ENCODE results near the gene PROX2.

Gene PROX2, protein sequence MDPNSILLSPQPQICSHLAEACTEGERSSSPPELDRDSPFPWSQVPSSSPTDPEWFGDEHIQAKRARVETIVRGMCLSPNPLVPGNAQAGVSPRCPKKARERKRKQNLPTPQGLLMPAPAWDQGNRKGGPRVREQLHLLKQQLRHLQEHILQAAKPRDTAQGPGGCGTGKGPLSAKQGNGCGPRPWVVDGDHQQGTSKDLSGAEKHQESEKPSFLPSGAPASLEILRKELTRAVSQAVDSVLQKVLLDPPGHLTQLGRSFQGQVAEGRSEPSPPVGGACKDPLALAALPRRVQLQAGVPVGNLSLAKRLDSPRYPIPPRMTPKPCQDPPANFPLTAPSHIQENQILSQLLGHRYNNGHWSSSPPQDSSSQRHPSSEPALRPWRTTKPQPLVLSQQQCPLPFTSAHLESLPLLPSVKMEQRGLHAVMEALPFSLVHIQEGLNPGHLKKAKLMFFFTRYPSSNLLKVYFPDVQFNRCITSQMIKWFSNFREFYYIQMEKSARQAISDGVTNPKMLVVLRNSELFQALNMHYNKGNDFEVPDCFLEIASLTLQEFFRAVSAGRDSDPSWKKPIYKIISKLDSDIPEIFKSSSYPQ

DNA sequence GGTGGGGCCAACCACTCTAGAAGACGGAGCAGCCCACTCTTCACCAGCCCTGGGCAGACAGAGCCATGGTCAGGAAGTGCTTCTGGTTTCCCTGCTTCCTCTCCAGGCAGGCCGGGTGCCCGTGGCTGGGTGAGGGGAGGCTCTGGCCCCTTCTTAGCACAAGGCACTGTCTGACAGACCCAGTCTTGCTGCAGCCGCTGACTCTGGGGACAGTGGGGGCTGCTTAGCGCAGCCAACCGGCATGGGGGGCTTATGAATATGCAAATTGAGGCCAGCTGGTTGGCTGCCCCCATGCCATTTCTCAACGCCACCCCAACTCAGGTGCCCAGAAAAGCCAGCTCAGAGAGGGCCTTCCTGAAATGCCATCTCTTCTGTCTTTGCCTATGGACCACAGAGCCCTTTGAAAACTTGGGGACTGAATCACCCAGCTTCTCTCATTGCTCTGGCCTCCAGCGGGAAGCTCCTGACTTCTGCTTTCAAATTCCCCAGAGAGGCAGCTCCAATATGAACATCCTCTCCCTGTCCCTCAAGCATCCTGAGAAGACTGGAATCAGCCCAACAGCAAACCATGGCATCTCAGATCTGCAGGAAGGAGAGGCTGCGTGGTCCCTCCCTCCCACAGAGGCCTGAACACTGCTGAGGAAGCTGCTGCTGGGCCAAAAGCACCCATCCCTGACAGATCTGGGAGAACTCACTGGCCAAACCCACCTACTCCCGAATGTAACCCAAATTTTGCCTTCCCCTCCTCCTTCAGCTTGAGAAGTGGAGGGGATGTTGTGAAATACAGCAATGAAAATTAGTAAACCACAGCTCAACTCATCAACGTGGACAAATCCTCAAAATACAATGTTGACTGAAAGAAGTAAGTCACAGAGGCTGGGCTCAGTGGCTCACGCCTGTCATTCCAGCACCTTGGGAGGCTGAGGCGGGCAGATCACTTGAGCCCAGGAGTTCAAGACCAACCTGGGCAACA, at the start of gene PROX2:
Gene PROX2, minus strand, starts transcription at position 205 of the 973 bp plus-strand sequence. CDS start 12,311 bp downstream, outside the sequence.
- DNase-seq, result peak; percentile 11 to 25

DNA sequence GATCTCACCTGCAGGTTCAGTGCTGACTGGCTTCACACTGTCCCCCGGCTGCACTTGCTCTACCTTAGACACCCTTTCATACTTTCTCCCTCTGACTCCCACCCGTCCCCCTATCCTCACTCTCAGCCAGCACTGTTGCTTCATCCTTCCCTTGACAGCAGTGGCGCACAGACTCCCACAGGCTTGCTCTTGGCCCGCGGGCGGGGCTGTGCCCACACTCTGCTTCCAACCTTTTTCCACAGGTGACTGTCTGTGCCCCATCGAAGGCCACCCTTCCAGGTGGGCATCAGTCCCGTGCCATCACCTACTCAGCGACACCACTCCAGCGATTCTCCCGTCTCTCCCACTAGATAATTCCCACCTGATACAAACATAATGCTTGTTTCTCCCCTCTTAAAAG, 48.1 kb upstream of the PROX2 start:
- DNase-seq, result no peak

DNA sequence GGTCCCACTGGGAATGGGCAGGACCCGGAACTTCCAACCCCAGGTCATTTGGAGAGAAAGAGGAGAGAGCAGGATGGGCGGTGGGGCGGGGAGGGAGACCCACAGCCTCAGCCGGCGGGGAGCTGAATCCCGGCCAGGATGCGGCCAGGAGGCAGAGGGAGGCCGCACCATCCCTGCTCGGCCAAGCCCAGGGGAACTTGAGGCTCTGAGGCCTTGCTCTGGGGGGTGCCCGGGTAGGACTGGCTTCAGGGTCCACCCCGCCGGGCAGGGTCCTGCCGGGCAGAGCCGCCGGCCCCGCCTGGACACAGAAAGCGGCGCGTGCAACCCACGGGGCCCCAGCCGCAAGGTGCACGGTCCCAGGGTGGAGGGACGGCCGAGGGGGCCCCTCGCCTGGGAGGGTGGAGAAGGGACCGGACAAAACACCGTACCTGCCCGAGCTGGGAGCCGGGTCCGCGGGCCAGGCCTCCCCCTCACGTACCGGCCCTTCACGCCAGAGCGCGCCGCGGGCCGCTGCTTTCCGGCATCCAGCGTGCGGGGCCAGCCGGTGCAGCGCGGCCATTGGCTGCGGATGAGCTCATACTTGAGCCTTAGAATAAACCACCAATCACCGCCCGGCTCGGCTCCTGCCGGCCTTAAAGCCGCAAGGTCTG, 46.9 kb upstream of the PROX2 start, which contains the start of gene RPS6KL1:
Gene RPS6KL1, minus strand, starts transcription at position 509 of the 650 bp plus-strand sequence. CDS start 1,719 bp downstream, outside the sequence.
- peak; percentile 71 to 77 for DNase-seq

DNA sequence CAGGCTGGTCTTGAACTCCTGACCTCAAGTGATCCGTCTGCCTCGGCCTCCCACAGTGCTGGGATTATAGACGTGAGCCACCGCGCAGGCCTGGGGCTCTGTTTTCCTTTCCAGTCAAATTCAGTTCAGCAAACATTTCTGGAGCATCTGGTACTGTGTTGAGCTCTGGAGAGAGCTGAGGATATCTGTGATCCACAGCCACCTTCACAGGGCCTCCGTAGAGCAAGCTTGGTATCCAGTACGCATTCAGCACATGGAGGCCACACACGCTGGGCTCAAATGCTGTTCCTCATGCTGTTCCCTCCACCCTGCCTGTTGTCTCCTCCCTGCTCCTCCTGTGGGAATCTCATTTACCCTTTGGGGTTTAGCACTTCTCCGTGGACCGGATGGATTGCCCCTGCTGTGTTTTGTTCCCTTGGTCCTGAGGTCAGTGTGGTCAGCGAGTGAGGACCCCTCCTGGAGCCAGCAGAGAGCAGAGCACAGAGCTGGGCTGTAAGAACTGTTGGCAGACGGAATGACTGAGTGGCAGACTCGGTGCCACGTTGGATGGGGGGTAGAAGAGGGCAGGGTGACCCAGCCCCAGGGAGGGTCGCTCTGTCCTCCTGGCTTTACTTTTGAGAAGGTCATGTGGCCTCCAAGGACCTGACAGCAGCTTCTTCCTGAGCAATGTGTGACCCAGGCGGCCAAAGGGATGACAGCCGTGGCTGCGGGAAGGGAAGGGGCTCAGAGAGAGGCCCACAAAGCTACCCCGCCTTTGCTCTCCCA, 46.2 kb upstream of the PROX2 start:
- DNase-seq, result no peak

DNA sequence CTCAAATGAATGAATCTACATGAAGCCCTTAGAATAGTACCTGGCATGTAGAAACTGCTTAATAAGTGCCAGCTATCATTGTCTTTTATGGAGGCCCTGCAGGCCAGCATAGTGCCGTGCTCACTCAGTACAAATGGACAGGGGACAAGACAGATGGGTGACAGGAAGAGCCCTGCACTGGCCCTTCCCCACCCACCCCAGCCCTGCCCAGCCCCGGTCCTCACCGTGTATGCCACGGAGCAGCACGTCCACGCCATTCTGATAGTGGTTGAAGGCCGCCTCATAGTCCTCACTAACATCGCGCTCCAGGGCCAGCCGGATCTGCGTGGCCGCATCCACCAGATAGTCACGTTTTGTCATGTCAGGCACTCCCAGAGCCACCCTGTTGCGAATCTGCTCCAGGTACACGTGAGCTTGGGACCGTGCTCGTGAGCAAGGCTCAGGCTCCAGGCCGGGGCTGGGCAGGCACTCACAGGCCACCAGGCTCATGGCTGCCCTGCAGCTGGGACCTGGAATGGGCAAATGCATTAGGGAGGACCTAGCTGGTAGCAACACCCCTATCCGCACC, 45.2 kb upstream of the PROX2 start:
- DNase-seq, result no peak

DNA sequence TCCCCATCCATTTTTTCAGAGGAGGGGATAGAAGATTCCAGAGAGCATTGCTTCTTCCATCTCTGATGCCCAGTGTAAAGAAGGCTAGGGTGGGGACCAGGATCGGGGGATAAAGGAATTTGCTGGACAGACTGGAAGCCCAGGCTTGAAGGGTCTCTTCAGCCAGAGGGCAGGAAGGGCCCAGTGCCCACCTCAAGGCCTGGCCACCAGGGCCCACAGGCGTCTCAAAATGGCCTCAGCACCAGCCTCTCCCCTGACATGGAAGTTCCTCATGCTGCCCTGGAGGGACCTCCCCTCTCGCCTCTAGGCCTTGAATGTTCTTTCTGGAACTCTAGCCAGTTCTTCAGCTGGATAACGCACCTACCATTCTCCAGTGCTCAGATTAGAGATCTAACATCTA, 44.3 kb upstream of the PROX2 start:
- no peak for DNase-seq

DNA sequence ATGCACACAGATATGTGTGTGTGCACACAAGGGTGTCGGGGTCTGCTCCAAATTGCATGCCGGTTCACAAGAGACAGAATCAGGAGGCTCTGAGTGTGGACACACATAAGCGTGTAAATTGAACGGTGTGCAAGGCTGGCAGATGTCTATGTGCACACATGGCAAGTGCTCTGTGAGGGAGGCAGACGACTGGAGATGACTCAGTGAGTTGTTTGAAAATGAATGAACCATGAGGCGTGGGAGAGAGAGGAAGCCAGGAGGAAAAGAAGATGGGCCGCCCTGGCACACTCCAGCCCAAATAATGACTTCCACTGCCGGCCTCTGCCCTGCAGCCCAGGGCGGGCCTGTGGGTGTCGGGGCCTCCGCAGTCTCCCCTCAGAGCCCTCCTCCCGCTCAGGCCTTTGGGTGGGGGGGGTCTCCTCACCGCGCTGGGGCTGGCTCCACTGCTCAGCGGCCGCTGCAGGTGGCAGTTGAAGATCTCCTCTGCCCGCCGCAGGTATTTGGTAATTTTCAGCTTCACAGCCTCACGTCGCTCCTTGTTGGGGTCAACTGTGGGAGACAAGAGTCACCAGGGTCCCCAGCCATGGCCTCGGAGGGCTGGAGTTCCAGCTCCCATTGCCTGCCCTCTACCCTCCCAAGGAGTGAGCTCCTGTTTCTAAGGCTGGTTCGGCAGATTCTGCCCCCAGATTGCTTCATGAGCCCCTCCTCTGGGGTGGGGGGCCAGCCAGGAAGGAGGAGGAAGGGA, 43.6 kb upstream of the PROX2 start:
- DNase-seq, result no peak

DNA sequence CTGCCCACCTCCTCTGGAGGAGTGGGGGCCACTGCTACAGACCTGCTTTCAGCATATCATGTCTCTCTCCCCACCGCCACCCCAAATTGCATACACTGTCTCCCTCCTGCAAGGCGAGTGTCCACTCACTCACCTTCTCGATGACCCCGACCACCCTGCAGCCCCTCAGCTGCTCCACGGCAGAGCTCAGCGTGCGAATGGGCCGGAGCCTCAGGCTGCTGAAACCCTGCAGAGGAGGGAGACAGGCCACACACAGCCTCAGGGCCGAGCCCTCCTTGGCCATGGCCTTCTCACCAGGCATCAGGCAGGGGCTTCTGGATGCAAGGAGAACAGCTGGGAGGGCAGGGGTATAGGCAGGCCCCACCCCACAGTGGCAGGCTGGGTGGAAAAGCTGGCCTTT, 42.4 kb upstream of the PROX2 start:
- DNase-seq, result no peak

DNA sequence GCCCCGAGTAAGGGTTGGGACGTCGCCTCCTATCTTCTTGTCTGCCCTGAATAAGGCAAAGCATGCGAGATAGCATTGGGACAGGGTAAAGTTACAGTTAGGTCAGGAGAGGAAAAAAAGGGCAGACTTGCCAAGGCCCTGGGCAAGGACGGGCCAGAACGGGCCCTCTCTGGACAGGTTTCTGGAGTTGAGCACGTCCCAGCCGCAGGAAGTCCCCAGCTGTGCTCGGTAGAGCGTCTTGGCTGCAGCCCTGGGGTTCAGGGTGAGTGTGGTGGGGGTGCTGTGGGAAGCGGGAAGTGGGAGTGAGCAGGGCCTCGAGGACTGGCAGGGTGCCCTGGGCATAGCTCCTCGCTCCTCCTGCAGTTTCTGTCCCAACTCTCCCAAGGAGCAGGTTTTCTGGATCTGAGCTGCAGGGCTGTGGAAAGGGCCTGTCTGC, 41.7 kb upstream of the PROX2 start:
- no peak for DNase-seq

DNA sequence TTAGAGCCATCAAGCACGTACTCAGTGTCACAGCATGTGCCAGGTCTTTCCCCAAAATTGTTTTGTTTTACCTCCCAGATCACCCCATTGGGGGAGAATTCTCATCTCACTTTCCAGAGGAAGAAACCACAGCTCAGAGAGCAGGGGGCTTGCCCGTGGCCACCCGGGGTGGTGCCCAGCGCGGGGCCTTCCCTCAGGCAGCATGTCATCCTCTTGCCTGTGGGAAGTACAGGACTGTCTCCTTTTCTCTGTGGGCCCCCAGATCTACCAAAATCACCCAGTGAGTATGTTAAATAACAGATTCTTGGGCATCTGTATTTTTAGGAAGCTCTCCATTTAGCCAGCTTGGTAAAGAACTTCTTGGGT, 41.2 kb upstream of the PROX2 start:
- no peak for DNase-seq

DNA sequence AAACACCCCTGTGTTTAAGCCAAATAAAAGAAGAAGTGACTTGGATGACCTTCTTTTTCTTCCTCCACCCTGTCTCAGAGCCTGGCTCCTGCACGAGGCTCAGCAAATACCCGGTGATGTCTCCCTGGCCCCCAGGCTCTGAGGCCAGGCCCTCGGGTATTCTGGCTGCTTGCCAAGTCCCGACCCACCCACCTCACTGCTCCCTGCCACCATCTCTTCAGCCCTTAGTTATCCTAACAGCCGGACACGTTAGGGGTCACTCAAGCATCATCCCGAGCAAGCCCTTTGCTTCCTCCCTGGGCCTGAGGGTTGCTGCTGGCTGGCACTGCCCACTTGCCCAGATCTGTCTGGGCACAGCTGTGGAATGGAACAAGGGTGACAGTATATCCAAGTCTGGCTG, 39.9 kb upstream of the PROX2 start:
- DNase-seq, result no peak

DNA sequence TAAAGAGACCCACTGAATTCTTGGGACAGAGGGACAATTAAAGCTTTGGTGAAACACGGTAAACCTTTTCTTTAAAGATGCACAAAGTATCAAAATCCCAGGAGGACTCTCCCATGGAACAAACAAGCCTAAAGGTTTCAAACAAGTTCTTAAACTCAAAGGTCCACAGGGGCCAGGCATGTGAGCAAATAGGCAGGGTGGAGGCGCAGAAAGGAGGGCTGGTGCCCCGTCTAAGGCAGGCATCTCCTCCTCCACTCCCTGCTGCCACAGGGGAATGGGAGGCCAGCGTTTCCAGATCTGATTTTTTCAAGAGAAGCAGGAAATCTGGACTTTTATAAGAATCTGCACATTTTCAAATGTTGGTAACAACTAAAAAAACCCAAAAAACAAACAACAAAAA, 39.5 kb upstream of the PROX2 start:
- no peak for DNase-seq

DNA sequence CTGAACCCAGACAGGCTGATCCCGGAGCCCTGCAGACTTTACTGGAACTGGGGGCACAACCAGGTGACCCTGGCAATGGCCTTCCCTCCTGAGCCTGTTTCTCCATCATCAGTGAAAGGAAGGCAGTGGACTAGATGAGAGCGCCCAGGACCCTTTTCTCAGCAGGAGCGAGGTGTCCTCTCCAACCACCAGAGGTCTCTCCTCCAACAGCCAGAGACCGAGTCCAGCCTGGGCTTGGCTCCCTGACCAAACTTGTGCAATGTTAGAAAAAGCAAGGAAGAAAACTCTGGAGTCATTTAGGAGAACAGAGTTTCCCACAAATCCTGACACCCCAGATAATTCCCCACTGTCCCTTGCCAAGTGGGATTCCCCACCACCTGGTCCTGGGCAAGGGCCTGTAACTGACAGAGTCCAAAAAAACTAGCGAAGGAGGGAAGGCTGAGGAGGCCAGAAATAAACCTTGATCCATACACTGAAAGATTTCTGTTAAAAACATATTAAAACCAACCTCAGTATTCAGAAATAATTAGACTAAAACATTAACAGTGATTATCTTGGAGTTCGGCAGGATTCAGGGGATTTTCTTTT, 38.1 kb upstream of the PROX2 start:
- DNase-seq, result peak in 1 of 2 experiments; percentile 15

DNA sequence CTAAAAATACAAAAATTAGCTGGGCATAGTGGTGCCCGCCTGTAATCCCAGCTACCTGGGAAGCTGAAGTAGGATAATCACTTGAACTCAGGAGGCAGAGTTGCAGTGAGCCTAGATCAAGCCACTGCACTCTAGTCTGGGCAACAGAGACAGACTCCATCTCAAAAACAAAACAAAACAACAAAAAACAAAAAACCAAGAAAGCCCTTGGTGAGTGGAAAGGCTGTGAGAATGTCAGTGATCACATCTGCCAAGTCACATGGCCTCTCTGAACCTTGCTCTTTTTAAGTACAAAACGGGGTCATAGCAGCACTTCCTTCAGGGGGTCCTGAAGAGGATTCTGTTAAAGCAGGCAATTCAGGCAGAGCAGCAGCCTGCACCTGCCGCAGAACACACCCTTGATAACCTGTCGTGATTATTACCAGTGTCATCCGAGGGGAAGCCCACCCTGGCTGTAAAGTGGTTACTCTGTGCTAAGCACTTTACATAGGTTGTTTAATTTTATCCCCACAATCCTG, 37.5 kb upstream of the PROX2 start:
- no peak for DNase-seq

DNA sequence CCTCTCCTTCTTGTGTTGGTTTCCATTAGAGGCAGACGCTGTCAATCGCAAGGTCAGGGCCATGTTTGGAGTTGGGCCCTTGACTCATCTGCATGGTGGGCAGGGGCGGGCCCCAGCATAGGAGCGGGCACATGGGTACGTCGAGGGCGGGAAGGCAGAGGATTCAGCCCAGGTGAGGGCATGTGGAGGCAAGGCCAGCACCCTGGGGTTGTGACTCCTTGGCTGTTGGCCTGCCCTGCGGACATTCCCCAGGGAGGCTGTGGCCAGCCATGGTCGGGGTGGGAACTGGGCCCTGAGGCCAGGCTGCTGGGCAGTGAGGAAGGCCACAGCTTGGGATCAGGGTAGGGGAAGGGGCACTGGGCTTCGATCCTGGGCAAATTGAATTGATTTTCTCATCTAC, 36.9 kb upstream of the PROX2 start:
- DNase-seq, result no peak

DNA sequence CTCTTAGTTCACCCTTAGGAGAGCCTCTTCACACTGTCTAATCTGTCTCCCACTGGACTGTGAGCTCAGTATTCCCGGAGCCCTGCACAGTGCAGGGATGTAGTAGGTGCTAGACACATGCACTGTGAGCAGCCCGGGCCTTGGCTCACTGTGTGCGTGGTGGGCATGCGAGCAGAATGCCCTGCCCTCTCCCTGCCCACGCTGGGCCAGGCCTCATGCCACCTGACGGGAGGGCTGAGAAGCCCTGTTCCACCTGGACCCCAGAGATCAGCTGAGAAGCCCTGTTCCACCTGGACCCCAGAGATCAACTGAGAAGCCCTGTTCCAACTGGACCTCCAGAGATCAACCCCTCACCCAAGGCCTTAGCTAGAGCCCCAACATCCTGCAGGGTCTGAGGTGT, 36.2 kb upstream of the PROX2 start:
- DNase-seq, result no peak

DNA sequence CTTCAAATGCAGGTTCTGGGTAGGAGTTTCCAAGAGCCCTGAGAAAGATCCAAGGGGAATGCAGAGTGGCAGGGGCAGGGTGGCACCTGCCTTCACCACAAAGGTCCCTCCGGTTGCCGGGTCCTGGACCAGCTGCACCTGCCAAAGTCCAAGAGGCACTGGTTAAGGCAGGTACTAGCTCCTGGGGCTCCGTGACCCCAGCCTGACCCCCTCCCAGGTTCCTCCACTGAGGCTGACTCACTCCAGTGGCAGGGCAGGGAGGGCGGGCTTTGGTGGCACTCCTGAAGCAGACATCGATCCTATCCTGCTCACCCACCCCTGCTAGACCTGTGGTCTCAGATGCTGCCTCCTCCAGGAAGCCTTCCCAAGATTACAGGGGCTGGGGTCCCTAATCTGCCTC, 35.8 kb upstream of the PROX2 start:
- no peak for DNase-seq

DNA sequence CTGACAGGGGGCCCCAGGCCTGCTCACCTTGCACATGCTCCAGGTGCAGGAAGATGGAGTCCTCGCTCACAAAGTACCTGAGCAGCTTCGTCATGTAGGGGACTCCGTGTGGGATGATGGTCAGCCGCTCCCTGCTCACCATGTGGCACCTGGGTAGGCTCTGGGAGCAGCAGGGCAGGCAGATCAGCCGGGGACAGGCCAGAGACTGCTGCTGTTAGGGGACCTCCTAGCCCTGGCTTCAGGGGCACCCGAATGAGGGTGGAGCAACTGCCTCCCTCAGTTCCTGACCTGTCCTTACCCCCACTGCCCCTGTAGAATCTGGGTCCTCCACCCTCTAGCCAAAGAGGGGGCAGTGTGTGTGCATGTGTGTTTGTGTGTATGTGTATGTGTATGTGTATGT, 35.3 kb upstream of the PROX2 start:
- DNase-seq, result no peak

DNA sequence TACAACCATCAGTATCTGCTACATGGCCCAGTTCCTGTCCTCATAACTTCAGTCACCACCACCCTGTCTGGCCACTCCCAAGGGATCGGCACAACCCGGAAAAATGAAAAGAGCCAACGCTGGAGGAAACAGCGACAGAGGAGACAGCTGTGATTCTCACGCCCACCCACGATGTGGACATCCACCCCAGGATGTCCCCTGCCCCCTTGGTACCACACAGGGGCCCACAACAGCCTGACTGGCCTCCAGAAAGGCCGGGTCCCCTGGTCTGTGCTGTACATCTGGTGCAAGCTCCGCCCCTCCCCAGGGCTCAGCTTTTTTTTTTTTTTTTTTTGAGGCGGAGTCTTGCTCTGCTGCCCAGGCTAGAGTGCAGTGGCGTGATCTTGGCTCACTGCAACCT, 34.6 kb upstream of the PROX2 start:
- no peak for DNase-seq

DNA sequence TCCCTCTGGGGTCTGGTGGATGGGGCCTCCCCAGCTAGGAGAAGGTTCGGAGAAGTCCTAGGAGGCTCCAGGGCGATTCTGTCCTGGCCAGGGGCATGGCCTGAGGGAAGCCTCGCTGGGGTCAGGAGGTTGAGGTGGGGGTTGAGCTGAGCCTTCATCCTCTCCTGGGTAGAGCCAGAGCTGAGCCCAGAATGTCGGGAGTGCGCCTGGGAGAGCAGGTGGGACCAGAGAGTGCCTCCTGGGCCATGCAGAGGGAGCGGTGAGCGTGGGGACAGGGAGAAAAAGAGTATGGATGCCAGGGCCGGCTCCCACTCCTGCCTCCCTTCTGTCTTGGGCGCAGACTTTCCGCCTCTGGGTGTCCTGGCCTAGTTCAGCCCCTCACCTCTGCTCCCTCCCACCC, 34.0 kb upstream of the PROX2 start:
- no peak for DNase-seq
